ENCODE results near the gene TMED9. TPM values are rescaled to one million over a fixed set of nuclear protein-coding genes. Genes with fewer than 3 reads are reported as not detected.
"Not testable (repeated sequence)": the region's sequence is repeated elsewhere in the genome, so short reads cannot be mapped to it uniquely, and the experiment has no call there.

The TMED9 gene
- total RNA-seq, 1 donor from 2014 or later = 146 TPM

GRCh38 chr5:177610770-177611445 lies 18.9 kb downstream of the TMED9 start:
- Mint-ChIP-seq H3K27ac (no peak overlapping the region), H3K27me3 (ENCODE audit: low read depth) (no peaks in the 10 kb centered on the region), H3K9me3 (no peaks in the 10 kb centered on the region), H3K36me3 (no peaks in the 10 kb centered on the region), H3K4me1 (peaks cover 2% of the 10 kb centered on the region), H3K4me3 (no peak overlapping the region)
- TF ChIP-seq CTCF (IDR thresholded peaks at IDR 0.05; ENCODE audit: unreplicated experiment) = no peak
- peak in 1 of 2 experiments; percentile 25 for DNase-seq (ENCODE audit: low spot score in 2 of 2, unreplicated experiment in 2 of 2)

GRCh38 chr5:177611446-177612214 lies 19.6 kb downstream of the TMED9 start:
- peak in 1 of 2 experiments; percentile 30 for DNase-seq (ENCODE audit: low spot score in 2 of 2, unreplicated experiment in 2 of 2)
- Mint-ChIP-seq H3K4me3 (no peak overlapping the region), H3K27ac (no peak overlapping the region), H3K27me3 (ENCODE audit: low read depth) (no peaks in the 10 kb centered on the region), H3K4me1 (peaks cover 2% of the 10 kb centered on the region), H3K36me3 (peaks cover 5% of the 10 kb centered on the region), H3K9me3 (no peaks in the 10 kb centered on the region)
- no peak for TF ChIP-seq CTCF (IDR thresholded peaks at IDR 0.05; ENCODE audit: unreplicated experiment)

- Mint-ChIP-seq H3K27ac (no peak overlapping the region), H3K36me3 (peaks cover 6% of the 10 kb centered on the region), H3K4me1 (peaks cover 2% of the 10 kb centered on the region), H3K27me3 (ENCODE audit: low read depth) (no peaks in the 10 kb centered on the region), H3K4me3 (no peak overlapping the region), H3K9me3 (no peaks in the 10 kb centered on the region)
- DNase-seq (ENCODE audit: low spot score in 2 of 2, unreplicated experiment in 2 of 2) = peak in 1 of 2 experiments; percentile 29
- TF ChIP-seq CTCF (IDR thresholded peaks at IDR 0.05; ENCODE audit: unreplicated experiment) = no peak
Observed at GRCh38 chr5:177612215-177612673, 20.2 kb downstream of the TMED9 start.

GRCh38 chr5:177620560-177620959 lies 28.6 kb downstream of the TMED9 start:
- H3K4me3 Mint-ChIP-seq = no peak overlapping the region
- H3K4me1 Mint-ChIP-seq = no peaks in the 10 kb centered on the region
- H3K27ac Mint-ChIP-seq = no peak overlapping the region
- TF ChIP-seq CTCF (IDR thresholded peaks at IDR 0.05; ENCODE audit: unreplicated experiment) = no peak
- H3K9me3 Mint-ChIP-seq = peaks cover 15% of the 10 kb centered on the region
- H3K27me3 Mint-ChIP-seq (ENCODE audit: low read depth) = no peaks in the 10 kb centered on the region
- peaks cover 51% of the 10 kb centered on the region for H3K36me3 Mint-ChIP-seq
- DNase-seq (ENCODE audit: low spot score in 2 of 2, unreplicated experiment in 2 of 2) = no peak

GRCh38 chr5:177624172-177624571 lies 32.2 kb downstream of the TMED9 start:
- not testable (repeated sequence) for DNase-seq (ENCODE audit: low spot score in 2 of 2, unreplicated experiment in 2 of 2)

GRCh38 chr5:177630186-177630585 lies 38.2 kb downstream of the TMED9 start:
- H3K9me3 Mint-ChIP-seq; DNase-seq (ENCODE audit: low spot score in 2 of 2, unreplicated experiment in 2 of 2); H3K4me1 Mint-ChIP-seq; H3K4me3 Mint-ChIP-seq; H3K27me3 Mint-ChIP-seq (ENCODE audit: low read depth); H3K36me3 Mint-ChIP-seq; H3K27ac Mint-ChIP-seq: not testable (repeated sequence)

More at GRCh38 chr5:177624172-177624571, 32.2 kb downstream of the TMED9 start:
- H3K27ac Mint-ChIP-seq; H3K4me3 Mint-ChIP-seq; H3K9me3 Mint-ChIP-seq; H3K4me1 Mint-ChIP-seq; H3K27me3 Mint-ChIP-seq (ENCODE audit: low read depth): not testable (repeated sequence)
- peaks cover 28% of the 10 kb centered on the region for H3K36me3 Mint-ChIP-seq

GRCh38 chr5:177634912-177635311 lies 42.9 kb downstream of the TMED9 start:
- not testable (repeated sequence) for H3K4me3 Mint-ChIP-seq; H3K27me3 Mint-ChIP-seq (ENCODE audit: low read depth); H3K4me1 Mint-ChIP-seq; DNase-seq (ENCODE audit: low spot score in 2 of 2, unreplicated experiment in 2 of 2); H3K27ac Mint-ChIP-seq
- Mint-ChIP-seq H3K36me3 (peaks cover 14% of the 10 kb centered on the region), H3K9me3 (peaks cover 26% of the 10 kb centered on the region)

GRCh38 chr5:177645462-177645861 lies 53.5 kb downstream of the TMED9 start:
- H3K4me3 Mint-ChIP-seq; H3K27me3 Mint-ChIP-seq (ENCODE audit: low read depth); DNase-seq (ENCODE audit: low spot score in 2 of 2, unreplicated experiment in 2 of 2); H3K27ac Mint-ChIP-seq; H3K9me3 Mint-ChIP-seq; H3K4me1 Mint-ChIP-seq: not testable (repeated sequence)
- peaks cover 13% of the 10 kb centered on the region for H3K36me3 Mint-ChIP-seq

Data from mesothelial cell of epicardium (in vitro differentiated cells).